HL-60 (cell line): ENCODE measurements around the gene EXOC1.

ENCODE experiments used
- DNase-seq, 2 experiments: peaks; one replicate each; pipeline ENCODE4 v3.0.0-alpha.2; 2010 to 2020; ENCODE audit warnings: low read depth in 1 of 2, low spot score in 1 of 2
- H3K27ac ChIP-seq: fragments of 250-450 bp; sonication (Bioruptor Pico); replicated peaks from 2 replicates; pipeline ENCODE4 v1.5.1; 2020; ENCODE audit warnings: mild to moderate bottlenecking, moderate library complexity
- H3K27me3 ChIP-seq: fragments of 250-450 bp; sonication (Bioruptor Pico); 2 replicates; pipeline ENCODE4 v1.5.1; 2021; ENCODE audit warnings: mild to moderate bottlenecking, moderate library complexity; ENCODE audit not compliant: insufficient read depth, poor library complexity, severe bottlenecking
- H3K4me3 ChIP-seq: replicated peaks from 2 replicates; pipeline ENCODE4 v1.5.1; 2011; ENCODE audit warnings: mild to moderate bottlenecking, control low read depth, low read length; ENCODE audit not compliant: insufficient read depth
- CTCF ChIP-seq: IDR thresholded peaks from one replicate; pipeline ENCODE4 v1.5.1; 2011; ENCODE audit warnings: low read length, control low read depth, inconsistent platforms; ENCODE audit not compliant: insufficient read depth
- GABPA ChIP-seq: IDR thresholded peaks from 2 replicates; pipeline ENCODE4 v1.6.1; 2012; ENCODE audit warnings: low read depth
- POLR2AphosphoS5 ChIP-seq: IDR thresholded peaks from 2 replicates; pipeline ENCODE4 v1.6.1; 2012; ENCODE audit warnings: low read depth
- REST ChIP-seq: IDR thresholded peaks from 2 replicates; pipeline ENCODE4 v1.6.1; 2012; ENCODE audit warnings: low read depth; ENCODE audit not compliant: insufficient replicate concordance
- SPI1 ChIP-seq: IDR thresholded peaks from 2 replicates; pipeline ENCODE4 v1.6.1; 2012; ENCODE audit warnings: low read depth, mild to moderate bottlenecking, borderline replicate concordance

Gene EXOC1

GRCh38 chr4:55906989-55907388 lies 53.5 kb downstream of the EXOC1 start:
- no peak for DNase-seq
- no peak for TF ChIP-seq POLR2AphosphoS5
- H3K27ac ChIP-seq: no peak overlapping the region
- H3K4me3 ChIP-seq: no peak overlapping the region
- no peaks in the 10 kb centered on the region for H3K27me3 ChIP-seq

DNA sequence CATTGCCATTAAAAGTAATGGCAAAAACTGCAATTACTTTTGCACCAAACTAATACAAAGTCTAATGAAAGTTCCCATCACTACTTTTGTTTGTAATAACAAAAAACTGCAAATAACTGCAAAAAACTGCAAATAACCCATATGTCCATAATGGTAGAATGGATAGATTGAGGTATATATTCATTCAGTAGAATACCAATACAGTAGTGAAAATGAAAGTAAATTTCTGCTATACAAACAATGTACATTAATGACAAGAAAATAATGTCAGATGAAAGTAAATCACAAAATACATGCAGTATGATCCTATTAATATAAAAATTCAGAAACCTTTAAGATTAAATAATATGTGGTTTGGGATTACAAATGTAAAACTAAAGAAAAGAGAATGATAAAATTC lies 54.0 kb downstream of the EXOC1 start:
- no peak overlapping the region for H3K4me3 ChIP-seq
- no peak overlapping the region for H3K27ac ChIP-seq
- H3K27me3 ChIP-seq: no peaks in the 10 kb centered on the region
- TF ChIP-seq POLR2AphosphoS5: no peak
- TF ChIP-seq REST: no peak
- no peak for TF ChIP-seq SPI1
- TF ChIP-seq CTCF: no peak
- TF ChIP-seq GABPA: no peak
- no peak for DNase-seq

GRCh38 chr4:55910140-55910539 lies 56.7 kb downstream of the EXOC1 start:
- Histone ChIP-seq H3K4me3 (no peak overlapping the region), H3K27me3 (no peaks in the 10 kb centered on the region), H3K27ac (no peak overlapping the region)
- TF ChIP-seq REST (no peak), POLR2AphosphoS5 (no peak), SPI1 (no peak), CTCF (no peak), GABPA (no peak)
- no peak for DNase-seq

- no peaks in the 10 kb centered on the region for H3K27me3 ChIP-seq
- no peak overlapping the region for H3K27ac ChIP-seq
- TF ChIP-seq SPI1 (no peak), POLR2AphosphoS5 (no peak), CTCF (no peak), GABPA (no peak), REST (no peak)
- H3K4me3 ChIP-seq: no peak overlapping the region
- no peak for DNase-seq
Measured at GRCh38 chr4:55912249-55912648, 58.8 kb downstream of the EXOC1 start.
